Endothelial cell of umbilical vein (primary cell): Measurements from ENCODE around the gene POMGNT2. TPM values are rescaled to one million over a fixed set of nuclear protein-coding genes. Genes with fewer than 3 reads are reported as not detected.

ENCODE experiments used
- BruUV-seq: library from RNA; stranded (reverse); fragments of 400-500 nt; replicated peaks from 2 replicates; lab custom pipeline; 2021; lab: Mats Ljungman, UMichigan
- CTCF ChIA-PET: fragments of 300-600, 350-600 bp; sonication (Branson Sonifier 250); formaldehyde crosslinking; loops from one replicate; lab custom pipeline; 2021; ENCODE audit warnings: antibody characterized with exemption, inconsistent platforms; lab: Charles Lee
- POLR2A ChIA-PET: fragments of 300-600, 350-600 bp; sonication (Branson Sonifier 250); formaldehyde crosslinking; loops from one replicate; lab custom pipeline; 2021; ENCODE audit warnings: antibody characterized with exemption, inconsistent platforms; lab: Charles Lee
- DNase-seq: peaks from one replicate; pipeline ENCODE4 v3.0.0-alpha.2; 2011; ENCODE audit warnings: low read depth, low spot score
- FAIRE-seq: peaks from 2 replicates; lab custom pipeline; 2011; peaks lifted over from hg19 to GRCh38; lab: Jason Lieb, UNC
- H2AFZ ChIP-seq: 2 replicates; pipeline ENCODE4 v1.6.0; 2012; ENCODE audit warnings: low read depth, low read length, control low read depth, inconsistent platforms
- H3K27ac ChIP-seq: 2 replicates; pipeline ENCODE4 v1.5.1; 2011; ENCODE audit warnings: low read depth, mild to moderate bottlenecking, control low read depth, low read length, moderate library complexity; ENCODE audit not compliant: insufficient read depth
- H3K27me3 ChIP-seq, 2 experiments: 2 replicates each; pipeline versions ENCODE4 v1.6.0 to v1.6.1; 2011; ENCODE audit warnings: low read length in 2 of 2, mixed read lengths in 1 of 2; ENCODE audit not compliant: control insufficient read depth in 2 of 2, insufficient read depth in 2 of 2
- H3K36me3 ChIP-seq, 2 experiments: 2 replicates in 1 of 2; 3 replicates in 1 of 2; pipeline ENCODE4 v1.5.1; 2011; ENCODE audit warnings: low read length in 2 of 2, mild to moderate bottlenecking in 1 of 2, moderate library complexity in 1 of 2; ENCODE audit not compliant: control insufficient read depth in 2 of 2, insufficient read depth in 2 of 2; ENCODE audit errors: extremely low read depth in 1 of 2
- H3K4me1 ChIP-seq: 3 replicates; pipeline ENCODE4 v1.5.1; 2011; ENCODE audit warnings: mild to moderate bottlenecking, low read length; ENCODE audit not compliant: control insufficient read depth, insufficient read depth; ENCODE audit errors: extremely low read depth
- H3K4me2 ChIP-seq: 2 replicates; pipeline ENCODE4 v1.6.1; 2011; ENCODE audit warnings: low read length, control low read depth, mixed read lengths; ENCODE audit not compliant: insufficient read depth
- H3K4me3 ChIP-seq, 3 experiments: fragments of 200-600 bp in 1 of 3; sonication (generic), shearing (Covaris generic) in 1 of 3; replicated peaks in 1 of 3; 2 replicates each; pipeline ENCODE4 v1.5.1; 2011 to 2016; ENCODE audit warnings: control low read depth in 3 of 3, low read length in 3 of 3, mild to moderate bottlenecking in 2 of 3, inconsistent platforms in 1 of 3, low read depth in 1 of 3, moderate library complexity in 1 of 3; ENCODE audit not compliant: insufficient read depth in 1 of 3
- H3K79me2 ChIP-seq: 2 replicates; pipeline ENCODE4 v1.6.0; 2012; ENCODE audit warnings: low read length, inconsistent platforms; ENCODE audit not compliant: control insufficient read depth, insufficient read depth
- H3K9ac ChIP-seq: replicated peaks from 2 replicates; pipeline ENCODE3; 2011; ENCODE audit warnings: low read length, control low read depth; ENCODE audit not compliant: insufficient read depth; ENCODE audit errors: extremely low read depth
- H3K9me1 ChIP-seq: replicated peaks from 3 replicates; pipeline ENCODE4 v1.6.0; 2011; ENCODE audit warnings: mild to moderate bottlenecking, low read length; ENCODE audit not compliant: control insufficient read depth, insufficient read depth; ENCODE audit errors: extremely low read depth
- H3K9me3 ChIP-seq: replicated peaks from 2 replicates; pipeline ENCODE4 v1.5.1; 2012; ENCODE audit warnings: low read length, inconsistent platforms; ENCODE audit not compliant: control insufficient read depth, insufficient read depth
- H4K20me1 ChIP-seq: replicated peaks from 2 replicates; pipeline ENCODE3; 2011; ENCODE audit warnings: mild to moderate bottlenecking, low read length; ENCODE audit not compliant: control insufficient read depth, insufficient read depth; ENCODE audit errors: extremely low read depth
- CTCF ChIP-seq, 2 donors: IDR thresholded peaks; 1 replicate in 1 of 2; 2 replicates in 1 of 2; pipeline ENCODE4 v1.5.1; 2011; ENCODE audit warnings: low read length in 2 of 2, mild to moderate bottlenecking in 2 of 2, moderate library complexity in 2 of 2, control low read depth in 1 of 2, inconsistent platforms in 1 of 2, low read depth in 1 of 2; ENCODE audit not compliant: insufficient read depth in 1 of 2; ENCODE audit errors: extremely low read depth in 1 of 2
- EZH2 ChIP-seq: IDR thresholded peaks from 2 replicates; pipeline ENCODE4 v1.6.1; 2012; ENCODE audit warnings: borderline replicate concordance, low read depth, mild to moderate bottlenecking, moderate library complexity, low read length, inconsistent platforms; ENCODE audit not compliant: severe bottlenecking
- FOS ChIP-seq: IDR thresholded peaks from 2 replicates; pipeline ENCODE4 v1.6.1; 2011; ENCODE audit warnings: mild to moderate bottlenecking, low read length, moderate library complexity, borderline replicate concordance; ENCODE audit not compliant: insufficient read depth
- GATA2 ChIP-seq: IDR thresholded peaks from 2 replicates; pipeline ENCODE4 v1.7.0; 2011; ENCODE audit warnings: low read depth, mild to moderate bottlenecking, moderate library complexity, mixed read lengths, low read length; ENCODE audit not compliant: insufficient read length, insufficient read depth
- JUN ChIP-seq: IDR thresholded peaks from 2 replicates; pipeline ENCODE4 v1.6.1; 2011; ENCODE audit warnings: borderline replicate concordance, low read depth; ENCODE audit not compliant: insufficient read length, insufficient read depth
- MAX ChIP-seq: IDR thresholded peaks from 2 replicates; pipeline ENCODE4 v1.6.1; 2011; ENCODE audit not compliant: insufficient read depth, insufficient read length
- MYC ChIP-seq: IDR thresholded peaks from one replicate; pipeline ENCODE4 v1.6.1; 2011; ENCODE audit warnings: mild to moderate bottlenecking, low read depth, low read length
- POLR2A ChIP-seq: IDR thresholded peaks from 2 replicates; pipeline ENCODE4 v1.6.1; 2012; ENCODE audit warnings: low read depth, mild to moderate bottlenecking, control low read depth, low read length
- POLR2AphosphoS5 ChIP-seq: IDR thresholded peaks from 2 replicates; pipeline ENCODE4 v1.6.1; 2012; ENCODE audit warnings: low read depth, mild to moderate bottlenecking, control low read depth, low read length, moderate library complexity; ENCODE audit not compliant: insufficient read depth
- dilution Hi-C: fragments of 300-500 bp; cut with MboI; formaldehyde crosslinking; loops from one replicate; pipeline ENCODE4 v1.15.0; 2019; ENCODE audit warnings: low sequenced_read_pairs; ENCODE audit not compliant: extremely low pct_ligation_motif_present
- intact Hi-C: fragments of 100-400 bp; cut with micrococcal nuclease; formaldehyde crosslinking; loops from one replicate; pipeline ENCODE4 v1.10.0; 2022
- polyA plus RNA-seq, 4 experiments: library from polyadenylated mRNA; depleted of rRNA in 3 of 4; stranded (reverse) in 3 of 4; unstranded in 1 of 4; fragments of >200 nt; gene quantifications; 2 replicates each; pipeline versions ENCODE4 v1.2.1 to v1.2.3, GENCODE V29; 2011 to 2012; ENCODE audit warnings: missing spikeins in 1 of 4
- total RNA-seq: library from RNA; stranded (reverse); gene quantifications from 2 replicates; pipeline ENCODE4 v1.2.3, GENCODE V29; 2021

Gene POMGNT2
- total and polyA plus RNA-seq, 2 donors (not counting 3 experiments of a cell fraction or from before 2014, with no cell fraction given): 6.4 to 16.3 TPM

GRCh38 chr3:43090238-43090637 lies 15.6 kb downstream of the POMGNT2 start:
- DNase-seq: no peak
- dilution Hi-C loops: no loop called here
- CTCF ChIA-PET: interaction anchor here (1.0 kb wide), 1 partner anchor 16 kb away, joined by 4 read pairs; the partner anchor contains the start of gene POMGNT2

More at GRCh38 chr3:43090238-43090637, 15.6 kb downstream of the POMGNT2 start:
- TF ChIP-seq CTCF (IDR thresholded peaks at IDR 0.05; ENCODE audit: extremely low read depth in 1 of 2, insufficient read depth in 1 of 2, low read depth in 1 of 2, low read length in 2 of 2) (no peak), JUN (no peak), POLR2AphosphoS5 (no peak), FOS (no peak), MYC (no peak), EZH2 (no peak), POLR2A (no peak), GATA2 (no peak), MAX (no peak)
- POLR2A ChIA-PET: no interaction called here
- no peak overlapping the region for H3K4me3 ChIP-seq
- no TSS peak for BruUV-seq
- no peak for FAIRE-seq
- no peaks in the 10 kb centered on the region for H3K9me1 ChIP-seq
- no peaks in the 10 kb centered on the region for H3K79me2 ChIP-seq
- no peak overlapping the region for H2AFZ ChIP-seq
- H4K20me1 ChIP-seq: no peaks in the 10 kb centered on the region
- no peak overlapping the region for H3K9ac ChIP-seq
- H3K4me1 ChIP-seq: no peaks in the 10 kb centered on the region
- intact Hi-C loops: no loop called here
- H3K27me3 ChIP-seq: no peaks in the 10 kb centered on the region
- H3K4me2 ChIP-seq: no peak overlapping the region
- H3K36me3 ChIP-seq: no peaks in the 10 kb centered on the region
- H3K27ac ChIP-seq: no peak overlapping the region
- no peaks in the 10 kb centered on the region for H3K9me3 ChIP-seq
